NCI-H1694 (cell line): ENCODE measurements around the gene TMEM203.
A peak's percentile ranks its signal among the peaks of the same experiment; 100 is the strongest.
"Not testable (repeated sequence)": the region's sequence is repeated elsewhere in the genome, so short reads cannot be mapped to it uniquely, and the experiment has no call there.

Experiments used
- DNase-seq: peaks from one replicate; lab custom pipeline; 2025; lab: John Stamatoyannopoulos, UW

Gene TMEM203

GRCh38 chr9:137205126-137206069, at the start of gene TMEM203, which contains the start of gene NDOR1:
TMEM203 (minus strand) TSS chr9:137205648; CDS start chr9:137205414, 234 bp downstream.
NDOR1 (plus strand) TSS chr9:137205700; CDS start chr9:137205778, 78 bp downstream.
- peak; percentile 51 for DNase-seq

GRCh38 chr9:137254624-137255447, 49.4 kb upstream of the TMEM203 start, which contains the start of gene NELFB:
NELFB (plus strand) TSS chr9:137255327.
- DNase-seq = no peak

GRCh38 chr9:137253717-137254623, 48.5 kb upstream of the TMEM203 start:
- no peak for DNase-seq

- no peak for DNase-seq
Measured at GRCh38 chr9:137252555-137253506, 47.4 kb upstream of the TMEM203 start.

- DNase-seq = no peak
Measured at GRCh38 chr9:137251490-137252268, 46.2 kb upstream of the TMEM203 start.

GRCh38 chr9:137251194-137251461, 45.7 kb upstream of the TMEM203 start, which contains the start of gene STPG3:
STPG3 (plus strand) TSS chr9:137251286; CDS start chr9:137251287, 1 bp downstream.
- DNase-seq = no peak

- no peak for DNase-seq
Measured at GRCh38 chr9:137250329-137251193, 45.1 kb upstream of the TMEM203 start.

GRCh38 chr9:137247916-137248175, 42.4 kb upstream of the TMEM203 start:
- no peak for DNase-seq

GRCh38 chr9:137247135-137247915, 41.9 kb upstream of the TMEM203 start:
- DNase-seq = no peak

- peak; percentile 46 for DNase-seq
Measured at GRCh38 chr9:137245450-137246421, 40.3 kb upstream of the TMEM203 start.

- DNase-seq = no peak
Measured at GRCh38 chr9:137244486-137245449, 39.3 kb upstream of the TMEM203 start.

- no peak for DNase-seq
Measured at GRCh38 chr9:137243626-137244485, 38.4 kb upstream of the TMEM203 start.

- not testable (repeated sequence) for DNase-seq
Measured at GRCh38 chr9:137243266-137243625, 37.8 kb upstream of the TMEM203 start.

- no peak for DNase-seq
Measured at GRCh38 chr9:137242269-137243203, 37.1 kb upstream of the TMEM203 start.
